ENCODE results near the gene MINK1.
A peak's percentile ranks its signal among the peaks of the same experiment; 100 is the strongest.

DNA sequence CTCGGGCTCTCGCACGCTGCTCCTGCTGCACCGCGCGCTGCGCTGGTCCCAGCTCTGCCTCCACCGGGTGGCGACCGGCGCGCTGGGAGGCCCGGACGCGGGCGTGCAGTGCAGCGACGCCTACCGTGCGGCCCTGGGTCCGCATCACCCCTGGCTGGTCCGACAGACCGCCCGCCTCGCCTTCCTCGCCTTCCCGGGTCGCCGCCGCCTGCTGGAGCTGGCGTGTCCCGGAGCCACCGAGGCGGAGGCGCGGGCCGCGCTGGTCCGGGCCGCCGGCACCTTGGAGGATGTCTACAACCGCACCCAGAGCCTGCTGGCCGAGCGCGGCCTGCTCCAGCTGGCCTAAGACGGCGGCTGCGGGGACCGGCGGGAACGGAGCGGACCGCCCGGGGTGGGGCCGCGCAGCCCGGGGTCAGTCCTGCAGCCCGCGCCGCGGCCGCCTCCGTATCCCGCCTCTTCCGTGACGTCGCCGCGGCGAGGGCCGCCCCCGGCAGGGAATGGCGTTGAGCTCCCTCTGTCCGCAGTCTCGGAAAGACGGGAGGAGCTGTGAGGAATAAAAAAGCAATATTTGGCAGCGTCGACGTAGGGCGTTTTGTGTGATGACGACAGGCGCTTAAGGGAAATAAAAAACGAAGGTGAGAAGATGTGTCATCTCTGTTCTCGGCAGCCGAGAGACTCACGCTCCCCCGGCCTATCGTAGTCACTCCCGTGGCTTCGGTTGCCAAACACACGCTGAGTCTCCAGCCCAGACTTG, 43.0 kb upstream of the MINK1 start:
- TF ChIP-seq, protein P1, sequence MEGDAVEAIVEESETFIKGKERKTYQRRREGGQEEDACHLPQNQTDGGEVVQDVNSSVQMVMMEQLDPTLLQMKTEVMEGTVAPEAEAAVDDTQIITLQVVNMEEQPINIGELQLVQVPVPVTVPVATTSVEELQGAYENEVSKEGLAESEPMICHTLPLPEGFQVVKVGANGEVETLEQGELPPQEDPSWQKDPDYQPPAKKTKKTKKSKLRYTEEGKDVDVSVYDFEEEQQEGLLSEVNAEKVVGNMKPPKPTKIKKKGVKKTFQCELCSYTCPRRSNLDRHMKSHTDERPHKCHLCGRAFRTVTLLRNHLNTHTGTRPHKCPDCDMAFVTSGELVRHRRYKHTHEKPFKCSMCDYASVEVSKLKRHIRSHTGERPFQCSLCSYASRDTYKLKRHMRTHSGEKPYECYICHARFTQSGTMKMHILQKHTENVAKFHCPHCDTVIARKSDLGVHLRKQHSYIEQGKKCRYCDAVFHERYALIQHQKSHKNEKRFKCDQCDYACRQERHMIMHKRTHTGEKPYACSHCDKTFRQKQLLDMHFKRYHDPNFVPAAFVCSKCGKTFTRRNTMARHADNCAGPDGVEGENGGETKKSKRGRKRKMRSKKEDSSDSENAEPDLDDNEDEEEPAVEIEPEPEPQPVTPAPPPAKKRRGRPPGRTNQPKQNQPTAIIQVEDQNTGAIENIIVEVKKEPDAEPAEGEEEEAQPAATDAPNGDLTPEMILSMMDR (conservative IDR thresholded peaks at IDR 0.05), result peak; percentile 96
- TF ChIP-seq ZFX (IDR thresholded peaks at IDR 0.05), result peak; percentile 95
